Endothelial cell of umbilical vein (primary cell): ENCODE data around the gene GPR37L1. TPM values are rescaled to one million over a fixed set of nuclear protein-coding genes. Genes with fewer than 3 reads are reported as not detected.
"Not testable (repeated sequence)": the region's sequence is repeated elsewhere in the genome, so short reads cannot be mapped to it uniquely, and the experiment has no call there.

Source experiments
- BruUV-seq: library from RNA; stranded (reverse); fragments of 400-500 nt; replicated peaks from 2 replicates; lab custom pipeline; 2021; lab: Mats Ljungman, UMichigan
- CTCF ChIA-PET: fragments of 300-600, 350-600 bp; sonication (Branson Sonifier 250); formaldehyde crosslinking; loops from one replicate; lab custom pipeline; 2021; ENCODE audit warnings: antibody characterized with exemption, inconsistent platforms; lab: Charles Lee
- POLR2A ChIA-PET: fragments of 300-600, 350-600 bp; sonication (Branson Sonifier 250); formaldehyde crosslinking; loops from one replicate; lab custom pipeline; 2021; ENCODE audit warnings: antibody characterized with exemption, inconsistent platforms; lab: Charles Lee
- DNase-seq: peaks from one replicate; pipeline ENCODE4 v3.0.0-alpha.2; 2011; ENCODE audit warnings: low read depth, low spot score
- FAIRE-seq: peaks from 2 replicates; lab custom pipeline; 2011; peaks lifted over from hg19 to GRCh38; lab: Jason Lieb, UNC
- H2AFZ ChIP-seq: 2 replicates; pipeline ENCODE4 v1.6.0; 2012; ENCODE audit warnings: low read depth, low read length, control low read depth, inconsistent platforms
- H3K27ac ChIP-seq: 2 replicates; pipeline ENCODE4 v1.5.1; 2011; ENCODE audit warnings: low read depth, mild to moderate bottlenecking, control low read depth, low read length, moderate library complexity; ENCODE audit not compliant: insufficient read depth
- H3K27me3 ChIP-seq, 2 experiments: 2 replicates each; pipeline versions ENCODE4 v1.6.0 to v1.6.1; 2011; ENCODE audit warnings: low read length in 2 of 2, mixed read lengths in 1 of 2; ENCODE audit not compliant: control insufficient read depth in 2 of 2, insufficient read depth in 2 of 2
- H3K36me3 ChIP-seq, 2 experiments: 2 replicates in 1 of 2; 3 replicates in 1 of 2; pipeline ENCODE4 v1.5.1; 2011; ENCODE audit warnings: low read length in 2 of 2, mild to moderate bottlenecking in 1 of 2, moderate library complexity in 1 of 2; ENCODE audit not compliant: control insufficient read depth in 2 of 2, insufficient read depth in 2 of 2; ENCODE audit errors: extremely low read depth in 1 of 2
- H3K4me1 ChIP-seq: 3 replicates; pipeline ENCODE4 v1.5.1; 2011; ENCODE audit warnings: mild to moderate bottlenecking, low read length; ENCODE audit not compliant: control insufficient read depth, insufficient read depth; ENCODE audit errors: extremely low read depth
- H3K4me2 ChIP-seq: 2 replicates; pipeline ENCODE4 v1.6.1; 2011; ENCODE audit warnings: low read length, control low read depth, mixed read lengths; ENCODE audit not compliant: insufficient read depth
- H3K4me3 ChIP-seq, 3 experiments: fragments of 200-600 bp in 1 of 3; sonication (generic), shearing (Covaris generic) in 1 of 3; replicated peaks in 1 of 3; 2 replicates each; pipeline ENCODE4 v1.5.1; 2011 to 2016; ENCODE audit warnings: control low read depth in 3 of 3, low read length in 3 of 3, mild to moderate bottlenecking in 2 of 3, inconsistent platforms in 1 of 3, low read depth in 1 of 3, moderate library complexity in 1 of 3; ENCODE audit not compliant: insufficient read depth in 1 of 3
- H3K79me2 ChIP-seq: 2 replicates; pipeline ENCODE4 v1.6.0; 2012; ENCODE audit warnings: low read length, inconsistent platforms; ENCODE audit not compliant: control insufficient read depth, insufficient read depth
- H3K9ac ChIP-seq: replicated peaks from 2 replicates; pipeline ENCODE3; 2011; ENCODE audit warnings: low read length, control low read depth; ENCODE audit not compliant: insufficient read depth; ENCODE audit errors: extremely low read depth
- H3K9me1 ChIP-seq: replicated peaks from 3 replicates; pipeline ENCODE4 v1.6.0; 2011; ENCODE audit warnings: mild to moderate bottlenecking, low read length; ENCODE audit not compliant: control insufficient read depth, insufficient read depth; ENCODE audit errors: extremely low read depth
- H3K9me3 ChIP-seq: replicated peaks from 2 replicates; pipeline ENCODE4 v1.5.1; 2012; ENCODE audit warnings: low read length, inconsistent platforms; ENCODE audit not compliant: control insufficient read depth, insufficient read depth
- H4K20me1 ChIP-seq: replicated peaks from 2 replicates; pipeline ENCODE3; 2011; ENCODE audit warnings: mild to moderate bottlenecking, low read length; ENCODE audit not compliant: control insufficient read depth, insufficient read depth; ENCODE audit errors: extremely low read depth
- CTCF ChIP-seq, 2 donors: IDR thresholded peaks; 1 replicate in 1 of 2; 2 replicates in 1 of 2; pipeline ENCODE4 v1.5.1; 2011; ENCODE audit warnings: low read length in 2 of 2, mild to moderate bottlenecking in 2 of 2, moderate library complexity in 2 of 2, control low read depth in 1 of 2, inconsistent platforms in 1 of 2, low read depth in 1 of 2; ENCODE audit not compliant: insufficient read depth in 1 of 2; ENCODE audit errors: extremely low read depth in 1 of 2
- EZH2 ChIP-seq: IDR thresholded peaks from 2 replicates; pipeline ENCODE4 v1.6.1; 2012; ENCODE audit warnings: borderline replicate concordance, low read depth, mild to moderate bottlenecking, moderate library complexity, low read length, inconsistent platforms; ENCODE audit not compliant: severe bottlenecking
- FOS ChIP-seq: IDR thresholded peaks from 2 replicates; pipeline ENCODE4 v1.6.1; 2011; ENCODE audit warnings: mild to moderate bottlenecking, low read length, moderate library complexity, borderline replicate concordance; ENCODE audit not compliant: insufficient read depth
- GATA2 ChIP-seq: IDR thresholded peaks from 2 replicates; pipeline ENCODE4 v1.7.0; 2011; ENCODE audit warnings: low read depth, mild to moderate bottlenecking, moderate library complexity, mixed read lengths, low read length; ENCODE audit not compliant: insufficient read length, insufficient read depth
- JUN ChIP-seq: IDR thresholded peaks from 2 replicates; pipeline ENCODE4 v1.6.1; 2011; ENCODE audit warnings: borderline replicate concordance, low read depth; ENCODE audit not compliant: insufficient read length, insufficient read depth
- MYC ChIP-seq: IDR thresholded peaks from one replicate; pipeline ENCODE4 v1.6.1; 2011; ENCODE audit warnings: mild to moderate bottlenecking, low read depth, low read length
- POLR2A ChIP-seq: IDR thresholded peaks from 2 replicates; pipeline ENCODE4 v1.6.1; 2012; ENCODE audit warnings: low read depth, mild to moderate bottlenecking, control low read depth, low read length
- POLR2AphosphoS5 ChIP-seq: IDR thresholded peaks from 2 replicates; pipeline ENCODE4 v1.6.1; 2012; ENCODE audit warnings: low read depth, mild to moderate bottlenecking, control low read depth, low read length, moderate library complexity; ENCODE audit not compliant: insufficient read depth
- dilution Hi-C: fragments of 300-500 bp; cut with MboI; formaldehyde crosslinking; loops from one replicate; pipeline ENCODE4 v1.15.0; 2019; ENCODE audit warnings: low sequenced_read_pairs; ENCODE audit not compliant: extremely low pct_ligation_motif_present
- intact Hi-C: fragments of 100-400 bp; cut with micrococcal nuclease; formaldehyde crosslinking; loops from one replicate; pipeline ENCODE4 v1.10.0; 2022
- polyA plus RNA-seq, 4 experiments: library from polyadenylated mRNA; depleted of rRNA in 3 of 4; stranded (reverse) in 3 of 4; unstranded in 1 of 4; fragments of >200 nt; gene quantifications; 2 replicates each; pipeline versions ENCODE4 v1.2.1 to v1.2.3, GENCODE V29; 2011 to 2012; ENCODE audit warnings: missing spikeins in 1 of 4
- total RNA-seq: library from RNA; stranded (reverse); gene quantifications from 2 replicates; pipeline ENCODE4 v1.2.3, GENCODE V29; 2021
- TF ChIP-seq, protein P1 (sequence below): IDR thresholded peaks from 2 replicates; pipeline ENCODE4 v1.6.1; 2011; ENCODE audit not compliant: insufficient read depth, insufficient read length

The GPR37L1 gene
- total and polyA plus RNA-seq, 2 donors (not counting 3 experiments of a cell fraction or from before 2014, with no cell fraction given): not detected

- Histone ChIP-seq H3K79me2 (peaks cover 40% of the 10 kb centered on the region), H3K4me1 (peaks cover 21% of the 10 kb centered on the region)
- H3K27ac ChIP-seq, H3K9me1 ChIP-seq, H3K4me3 ChIP-seq, H2AFZ ChIP-seq, intact Hi-C loops, BruUV-seq, POLR2A ChIA-PET, FAIRE-seq, DNase-seq, H3K9me3 ChIP-seq, H3K27me3 ChIP-seq, H3K36me3 ChIP-seq, H3K4me2 ChIP-seq, dilution Hi-C loops, H3K9ac ChIP-seq, H4K20me1 ChIP-seq: not testable (repeated sequence)
- CTCF ChIA-PET: interaction anchor here (1.3 kb wide), 1 partner anchor 9 kb away, joined by 4 read pairs; no protein-coding TSS in a partner anchor
Observed at GRCh38 chr1:202145744-202146140, 23.0 kb downstream of the GPR37L1 start.

DNA sequence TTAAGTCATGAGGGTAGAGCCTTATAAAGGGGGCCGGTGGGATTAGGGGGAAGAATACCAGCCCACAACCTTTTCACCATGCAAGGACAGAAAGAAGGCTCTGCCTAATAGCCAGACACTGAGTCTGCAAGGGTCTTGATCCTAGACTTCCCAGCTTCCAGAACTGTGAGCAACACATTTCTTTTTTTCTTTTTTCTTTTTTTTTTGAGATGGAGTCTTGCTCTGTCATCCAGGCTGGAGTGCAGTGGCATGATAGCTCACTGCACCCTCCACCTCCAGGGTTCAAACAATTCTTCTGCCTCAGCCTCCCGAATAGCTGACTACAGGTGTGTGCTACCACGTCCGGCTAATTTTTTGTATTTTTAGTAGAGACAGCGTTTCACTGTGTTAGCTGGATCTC is 23.6 kb downstream of the GPR37L1 start:
- Histone ChIP-seq H3K36me3 (peaks cover 0 to 2% of the 10 kb centered on the region in 2 experiments), H3K79me2 (peaks cover 35% of the 10 kb centered on the region), H3K9me1 (no peaks in the 10 kb centered on the region), H2AFZ (no peak overlapping the region), H3K4me1 (peaks cover 21% of the 10 kb centered on the region), H3K27ac (no peak overlapping the region), H3K9ac (no peak overlapping the region), H3K9me3 (no peaks in the 10 kb centered on the region), H3K4me2 (no peak overlapping the region), H3K4me3 (no peak overlapping the region), H3K27me3 (no peaks in the 10 kb centered on the region), H4K20me1 (peaks cover 2% of the 10 kb centered on the region)
- intact Hi-C loops: no loop called here
- POLR2A ChIA-PET: interaction anchor here (0.6 kb wide), 1 partner anchor 11 kb away, joined by 3 read pairs; no protein-coding TSS in a partner anchor
- DNase-seq (no peak), FAIRE-seq (no peak)
- dilution Hi-C loops: no loop called here
- no peak for TF ChIP-seq GATA2
- no peak for TF ChIP-seq FOS
- no peak for TF ChIP-seq POLR2A
- TF ChIP-seq, protein P1, sequence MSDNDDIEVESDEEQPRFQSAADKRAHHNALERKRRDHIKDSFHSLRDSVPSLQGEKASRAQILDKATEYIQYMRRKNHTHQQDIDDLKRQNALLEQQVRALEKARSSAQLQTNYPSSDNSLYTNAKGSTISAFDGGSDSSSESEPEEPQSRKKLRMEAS: no peak
- TF ChIP-seq MYC: no peak
- TF ChIP-seq CTCF (IDR thresholded peaks at IDR 0.05; ENCODE audit: extremely low read depth in 1 of 2, insufficient read depth in 1 of 2, low read depth in 1 of 2, low read length in 2 of 2): no peak
- TF ChIP-seq JUN: no peak
- no peak for TF ChIP-seq EZH2
- TF ChIP-seq POLR2AphosphoS5: no peak
- CTCF ChIA-PET: interaction anchor here (1.3 kb wide), 1 partner anchor 9 kb away, joined by 4 read pairs; no protein-coding TSS in a partner anchor
- BruUV-seq: no TSS peak
